K562 (cell line): Measurements from ENCODE around the gene LBX1. TPM values are rescaled to one million over a fixed set of nuclear protein-coding genes. Genes with fewer than 3 reads are reported as not detected.

ENCODE experiments used
- ATAC-seq: fragments of 200-7000 bp; cut with Tn5 transposase; 3 replicates; pipeline ENCODE4 v1.9.1; 2020; ENCODE audit warnings: moderate library complexity
- BruUV-seq: library from RNA; stranded (reverse); fragments of 400-500 nt; replicated peaks from 2 replicates; lab custom pipeline; 2021; lab: Mats Ljungman, UMichigan
- CTCF ChIA-PET: fragments of 300-600 bp; formaldehyde crosslinking; extraction: SDS; loops from one replicate; lab custom pipeline; 2021; ENCODE audit warnings: low intra/inter-chr PET ratio; lab: Yijun Ruan, JAX
- POLR2A ChIA-PET: fragments of 300-600, 350-650 bp; sonication (Branson Sonifier 250); formaldehyde crosslinking; extraction: SDS; loops from one replicate; lab custom pipeline; 2021; ENCODE audit warnings: antibody characterized with exemption, inconsistent platforms; lab: Yijun Ruan, JAX
- DNase-seq, 4 experiments: peaks; one replicate each; pipeline versions ENCODE4 v3.0.0 to v3.0.0-alpha.2; 2011 to 2018; ENCODE audit warnings: low spot score in 3 of 4, mixed read lengths in 3 of 4; ENCODE audit errors: extremely low read depth in 1 of 4
- FAIRE-seq: peaks from 2 replicates; lab custom pipeline; 2011; peaks lifted over from hg19 to GRCh38; lab: Jason Lieb, UNC
- H2AFZ ChIP-seq: 2 replicates; pipeline ENCODE4 v1.6.0; 2011; ENCODE audit warnings: low read depth, low read length, control low read depth, inconsistent platforms
- H3K27ac ChIP-seq: fragments of 200-600 bp; 3 replicates; pipeline ENCODE4 v1.8.0; 2011; ENCODE audit warnings: low read depth, mild to moderate bottlenecking, control low read depth, inconsistent platforms, low read length, moderate library complexity, mixed read lengths; ENCODE audit errors: extremely low read depth
- H3K27me3 ChIP-seq, 2 experiments: fragments of 300-600 bp in 1 of 2; 2 replicates in 1 of 2; 3 replicates in 1 of 2; pipeline versions ENCODE4 v1.6.0 to v1.8.0; 2011; ENCODE audit warnings: inconsistent platforms in 2 of 2, low read length in 2 of 2, mild to moderate bottlenecking in 1 of 2, mixed read lengths in 1 of 2, moderate library complexity in 1 of 2; ENCODE audit not compliant: control insufficient read depth in 2 of 2, insufficient read depth in 2 of 2
- H3K36me3 ChIP-seq: fragments of 300-600 bp; 3 replicates; pipeline ENCODE4 v1.8.0; 2011; ENCODE audit warnings: mild to moderate bottlenecking, low read length, inconsistent platforms; ENCODE audit not compliant: control insufficient read depth, insufficient read depth
- H3K4me1 ChIP-seq, 2 experiments: fragments of 200-600 bp in 1 of 2; replicated peaks in 1 of 2; 2 replicates in 1 of 2; 3 replicates in 1 of 2; pipeline versions ENCODE4 v1.5.1 to v1.8.0; 2011; ENCODE audit warnings: inconsistent platforms in 2 of 2, low read length in 2 of 2, mild to moderate bottlenecking in 1 of 2, mixed read lengths in 1 of 2, moderate library complexity in 1 of 2; ENCODE audit not compliant: control insufficient read depth in 2 of 2, insufficient read depth in 2 of 2
- H3K4me2 ChIP-seq: 2 replicates; pipeline ENCODE4 v1.6.1; 2011; ENCODE audit warnings: low read length, control low read depth, inconsistent platforms, mixed read lengths; ENCODE audit not compliant: insufficient read depth
- H3K4me3 ChIP-seq: fragments of 200-600 bp; sonication (generic), shearing (Covaris generic); 2 replicates; pipeline ENCODE4 v1.5.1; 2016; ENCODE audit warnings: control low read depth, inconsistent platforms
- H3K79me2 ChIP-seq: fragments of 200-600 bp; 3 replicates; pipeline ENCODE4 v1.8.0; 2011; ENCODE audit warnings: low read length, inconsistent platforms; ENCODE audit not compliant: control insufficient read depth, insufficient read depth
- H3K9ac ChIP-seq, 2 experiments: 2 replicates each; pipeline versions ENCODE4 v1.6.0 to v1.6.1; 2011; ENCODE audit warnings: low read depth in 2 of 2, low read length in 2 of 2, control low read depth in 1 of 2, inconsistent platforms in 1 of 2, mild to moderate bottlenecking in 1 of 2, mixed read lengths in 1 of 2; ENCODE audit not compliant: insufficient read depth in 1 of 2
- H3K9me1 ChIP-seq: one replicate; pipeline ENCODE4 v1.6.0; 2011; ENCODE audit warnings: inconsistent platforms, mild to moderate bottlenecking, low read length, moderate library complexity; ENCODE audit not compliant: control insufficient read depth, insufficient read depth
- H3K9me3 ChIP-seq: replicated peaks from 2 replicates; pipeline ENCODE4 v1.5.1; 2011; ENCODE audit warnings: low read depth, low read length, inconsistent platforms; ENCODE audit not compliant: control insufficient read depth, insufficient read depth
- H4K20me1 ChIP-seq: replicated peaks from 2 replicates; pipeline ENCODE4 v1.6.1; 2011; ENCODE audit warnings: low read length, inconsistent platforms, mixed read lengths; ENCODE audit not compliant: control insufficient read depth, insufficient read depth
- BRD9 ChIP-seq: fragments of 450-650 bp; IDR thresholded peaks from 2 replicates; pipeline ENCODE4 v1.6.1; 2018; ENCODE audit warnings: low read depth; ENCODE audit not compliant: partially characterized antibody
- CAMTA2 ChIP-seq: fragments of 250-450 bp; sonication (Bioruptor Pico); conservative IDR thresholded peaks from 2 replicates; pipeline ENCODE4 v1.5.1; 2022
- CBX2 ChIP-seq: fragments of 200-600 bp; sonication (generic); IDR thresholded peaks from one replicate; pipeline ENCODE4 v1.6.1; 2012; ENCODE audit warnings: mild to moderate bottlenecking, low read length, inconsistent platforms; ENCODE audit not compliant: insufficient read depth, poor library complexity, severe bottlenecking
- COPS2 ChIP-seq: fragments of 450-650 bp; conservative IDR thresholded peaks from 2 replicates; pipeline ENCODE4 v1.6.1; 2016; ENCODE audit warnings: mild to moderate bottlenecking, moderate library complexity
- HMG20A ChIP-seq: fragments of 450-650 bp; formaldehyde crosslinking; conservative IDR thresholded peaks from 2 replicates; pipeline ENCODE4 v1.4.0; 2020; ENCODE audit warnings: mild to moderate bottlenecking, mixed read lengths
- HOXB6 ChIP-seq: fragments of 250-450 bp; sonication (Bioruptor Pico); IDR thresholded peaks from 2 replicates; pipeline ENCODE4 v1.5.1; 2022; ENCODE audit warnings: mild to moderate bottlenecking, borderline replicate concordance
- NFIC ChIP-seq: fragments of 450-650 bp; IDR thresholded peaks from 2 replicates; pipeline ENCODE4 v1.6.1; 2017; ENCODE audit warnings: mild to moderate bottlenecking, inconsistent platforms
- PCBP1 ChIP-seq: fragments of 200-400 bp; formaldehyde crosslinking; IDR thresholded peaks from 2 replicates; pipeline ENCODE4 v1.6.1; 2018; ENCODE audit warnings: mild to moderate bottlenecking, low read depth, low read length; ENCODE audit not compliant: poor library complexity, severe bottlenecking
- SMAD3 ChIP-seq: fragments of 450-650 bp; formaldehyde crosslinking; conservative IDR thresholded peaks from 2 replicates; pipeline ENCODE4 v1.4.0; 2020; ENCODE audit warnings: mild to moderate bottlenecking
- SP2 ChIP-seq: IDR thresholded peaks from 2 replicates; pipeline ENCODE4 v1.6.1; 2011; ENCODE audit warnings: mild to moderate bottlenecking, low read depth, low read length, moderate library complexity; ENCODE audit not compliant: poor library complexity, severe bottlenecking; ENCODE audit errors: extremely low read depth
- TEAD2 ChIP-seq: fragments of 450-650 bp; IDR thresholded peaks from 2 replicates; pipeline ENCODE4 v1.6.1; 2016; ENCODE audit warnings: missing genetic modification characterization, control low read depth, missing compliant biosample characterization
- ZNF121 ChIP-seq: sonication (generic); formaldehyde crosslinking; conservative IDR thresholded peaks from 2 replicates; pipeline ENCODE4 v1.8.0; 2022; ENCODE audit warnings: missing genetic modification reagents
- ZNF695 ChIP-seq: fragments of 450-650 bp; formaldehyde crosslinking; IDR thresholded peaks from 2 replicates; pipeline ENCODE4 v1.4.0; 2020; ENCODE audit warnings: mild to moderate bottlenecking, moderate library complexity
- WGBS: fragments of 100-300 bp; shearing (Covaris generic); methylation state at CpG from one replicate; pipeline ENCODE4 v1.1.6; 2016; ENCODE audit warnings: low coverage, mixed read lengths; ENCODE audit not compliant: insufficient coverage; ENCODE audit errors: missing lambda C conversion rate; 5-methylcytosine and 5-hydroxymethylcytosine counted together
- in situ Hi-C: fragments of 300-500 bp; cut with MboI; formaldehyde crosslinking; loops from 4 replicates; pipeline ENCODE4 v1.15.0; 2018; ENCODE audit warnings: inconsistent platforms, mixed read lengths
- intact Hi-C: fragments of 100-400 bp; cut with micrococcal nuclease; formaldehyde crosslinking; loops from 2 replicates; pipeline ENCODE4 v1.14.2; 2022
- polyA plus RNA-seq, 8 experiments: library from polyadenylated mRNA; depleted of rRNA in 4 of 8; stranded (reverse) in 5 of 8; unstranded in 3 of 8; fragments of >200 nt; fragmentation: Nextera tagmentation in 2 of 8; fragmentation: Illumina TruSeq in 1 of 8; extraction: Ambion mirVana in 2 of 8; extraction: Trizol in 1 of 8; gene quantifications; 2 replicates each; pipeline versions ENCODE4 v1.2.1 to v1.2.3, GENCODE V29; 2011 to 2014; ENCODE audit warnings: inconsistent platforms in 1 of 8, missing spikeins in 1 of 8
- total RNA-seq, 7 experiments: library from RNA; depleted of rRNA in 6 of 7; stranded (reverse); fragments of >200 nt in 6 of 7; fragmentation: Illumina TruSeq in 2 of 7; extraction: Trizol in 2 of 7; gene quantifications; 2 replicates each; pipeline versions ENCODE4 v1.2.1 to v1.2.3, GENCODE V29; 2011 to 2021; ENCODE audit warnings: low replicate concordance in 1 of 7
- TF ChIP-seq, protein P1 (sequence below): fragments of 250-450 bp; sonication (Bioruptor Pico); IDR thresholded peaks from 2 replicates; pipeline ENCODE4 v1.4.0; 2020; ENCODE audit warnings: mild to moderate bottlenecking, moderate library complexity
- TF ChIP-seq, protein P2 (sequence below): fragments of 250-450 bp; sonication (Bioruptor Pico); IDR thresholded peaks from 2 replicates; pipeline ENCODE4 v1.6.1; 2021; ENCODE audit warnings: mild to moderate bottlenecking
- TF ChIP-seq, protein P3 (sequence below): fragments of 450-650 bp; formaldehyde crosslinking; IDR thresholded peaks from 2 replicates; pipeline ENCODE4 v1.4.0; 2020; ENCODE audit warnings: mild to moderate bottlenecking, moderate library complexity

Gene LBX1
- total and polyA plus RNA-seq, 9 of the 15 experiments (the other 6 are each of a cell fraction or from before 2014, with no cell fraction given), result not detected

DNA sequence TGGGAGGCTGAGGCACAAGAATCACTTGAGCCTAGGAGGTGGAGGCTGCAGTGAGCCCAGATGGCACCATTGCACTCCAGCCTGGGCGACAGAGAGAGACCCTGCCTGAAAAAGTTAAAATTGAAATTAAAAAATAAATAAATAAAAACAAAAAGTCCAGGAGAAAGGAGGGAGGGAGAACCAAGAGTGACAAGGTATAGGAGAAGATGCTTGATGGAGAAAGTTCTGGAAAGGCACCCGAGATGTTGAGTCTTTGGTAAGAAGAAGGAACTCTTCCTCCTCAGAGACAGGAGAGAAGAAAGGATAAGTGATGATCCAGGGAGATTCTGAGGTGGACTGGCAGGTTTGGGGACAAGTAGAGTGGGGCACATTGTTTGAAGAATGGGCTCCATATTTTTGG, 17.4 kb upstream of the LBX1 start (continued):
- TF ChIP-seq, protein P1, sequence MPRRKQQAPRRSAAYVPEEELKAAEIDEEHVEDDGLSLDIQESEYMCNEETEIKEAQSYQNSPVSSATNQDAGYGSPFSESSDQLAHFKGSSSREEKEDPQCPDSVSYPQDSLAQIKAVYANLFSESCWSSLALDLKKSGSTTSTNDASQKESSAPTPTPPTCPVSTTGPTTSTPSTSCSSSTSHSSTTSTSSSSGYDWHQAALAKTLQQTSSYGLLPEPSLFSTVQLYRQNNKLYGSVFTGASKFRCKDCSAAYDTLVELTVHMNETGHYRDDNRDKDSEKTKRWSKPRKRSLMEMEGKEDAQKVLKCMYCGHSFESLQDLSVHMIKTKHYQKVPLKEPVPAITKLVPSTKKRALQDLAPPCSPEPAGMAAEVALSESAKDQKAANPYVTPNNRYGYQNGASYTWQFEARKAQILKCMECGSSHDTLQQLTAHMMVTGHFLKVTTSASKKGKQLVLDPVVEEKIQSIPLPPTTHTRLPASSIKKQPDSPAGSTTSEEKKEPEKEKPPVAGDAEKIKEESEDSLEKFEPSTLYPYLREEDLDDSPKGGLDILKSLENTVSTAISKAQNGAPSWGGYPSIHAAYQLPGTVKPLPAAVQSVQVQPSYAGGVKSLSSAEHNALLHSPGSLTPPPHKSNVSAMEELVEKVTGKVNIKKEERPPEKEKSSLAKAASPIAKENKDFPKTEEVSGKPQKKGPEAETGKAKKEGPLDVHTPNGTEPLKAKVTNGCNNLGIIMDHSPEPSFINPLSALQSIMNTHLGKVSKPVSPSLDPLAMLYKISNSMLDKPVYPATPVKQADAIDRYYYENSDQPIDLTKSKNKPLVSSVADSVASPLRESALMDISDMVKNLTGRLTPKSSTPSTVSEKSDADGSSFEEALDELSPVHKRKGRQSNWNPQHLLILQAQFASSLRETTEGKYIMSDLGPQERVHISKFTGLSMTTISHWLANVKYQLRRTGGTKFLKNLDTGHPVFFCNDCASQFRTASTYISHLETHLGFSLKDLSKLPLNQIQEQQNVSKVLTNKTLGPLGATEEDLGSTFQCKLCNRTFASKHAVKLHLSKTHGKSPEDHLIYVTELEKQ (CRISPR knock-in tag), result no peak
- no peak for TF ChIP-seq COPS2
- TF ChIP-seq, protein P2, sequence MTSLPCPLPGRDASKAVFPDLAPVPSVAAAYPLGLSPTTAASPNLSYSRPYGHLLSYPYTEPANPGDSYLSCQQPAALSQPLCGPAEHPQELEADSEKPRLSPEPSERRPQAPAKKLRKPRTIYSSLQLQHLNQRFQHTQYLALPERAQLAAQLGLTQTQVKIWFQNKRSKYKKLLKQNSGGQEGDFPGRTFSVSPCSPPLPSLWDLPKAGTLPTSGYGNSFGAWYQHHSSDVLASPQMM (CRISPR knock-in tag), result no peak
- TF ChIP-seq ZNF121 (CRISPR knock-in tag), result no peak
- no peak for TF ChIP-seq PCBP1

DNA sequence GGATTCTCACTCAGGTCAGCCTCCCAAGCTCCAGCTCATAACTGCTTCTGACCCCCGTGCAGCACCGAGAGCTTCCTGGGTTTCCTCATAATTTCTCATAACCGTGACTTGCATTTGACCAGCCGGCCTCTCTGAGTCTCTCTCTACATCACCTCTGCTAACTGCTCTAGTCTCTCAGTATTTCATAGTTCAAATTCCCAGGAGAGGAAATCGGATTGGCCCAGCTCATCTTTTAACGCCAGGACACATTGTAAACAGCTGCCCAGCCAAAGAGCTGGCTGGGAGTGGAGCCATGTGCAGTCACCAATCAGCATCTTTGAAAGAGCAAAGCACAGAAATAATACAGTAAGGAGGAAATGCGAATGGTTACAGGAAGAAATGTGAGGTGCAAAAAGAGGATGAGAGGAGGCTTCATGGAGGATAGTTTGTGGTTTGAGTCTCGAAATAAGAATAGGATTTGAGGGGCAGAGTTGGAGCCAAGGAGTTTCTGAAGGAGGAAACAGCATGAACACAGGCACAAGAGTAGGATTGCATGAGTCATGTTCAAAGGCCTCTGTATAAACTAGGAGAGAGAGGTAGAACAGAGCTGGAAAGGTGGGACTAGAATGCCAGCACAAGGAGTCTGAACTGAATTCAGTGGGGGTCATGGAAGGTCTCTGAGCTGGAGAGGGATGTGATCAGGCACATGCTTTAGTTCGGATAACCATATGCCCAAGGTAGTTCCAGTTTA, 15.2 kb upstream of the LBX1 start:
- H3K9ac ChIP-seq, result no peak overlapping the region
- H3K4me2 ChIP-seq, result no peak overlapping the region
- no peaks in the 10 kb centered on the region for H3K36me3 ChIP-seq
- CTCF ChIA-PET, result no interaction called here
- H3K79me2 ChIP-seq, result no peaks in the 10 kb centered on the region
- peaks cover 7 to 49% of the 10 kb centered on the region in 2 experiments; a peak in 4 of 5 replicates for H3K27me3 ChIP-seq
- no peak for ATAC-seq
- no peaks in the 10 kb centered on the region for H3K9me3 ChIP-seq
- no peak overlapping the region for H2AFZ ChIP-seq
- H3K27ac ChIP-seq, result no peak overlapping the region
- no peaks in the 10 kb centered on the region for H3K9me1 ChIP-seq
- 0% methylated on average over 9 of the region's 9 CpGs for WGBS
- POLR2A ChIA-PET, result interaction anchor here (0.6 to 0.9 kb wide), 2 partner anchors 315 to 359 kb away, joined by 3 read pairs; no protein-coding TSS in a partner anchor
- in situ Hi-C loops (no loop called here), intact Hi-C loops (no loop called here)
- no peaks in the 10 kb centered on the region for H4K20me1 ChIP-seq
- no peak for FAIRE-seq
- no TSS peak for BruUV-seq
- no peak for DNase-seq
- H3K4me3 ChIP-seq, result no peak overlapping the region
- H3K4me1 ChIP-seq, result no peaks in the 10 kb centered on the region; a peak in 1 of 5 replicates
- TF ChIP-seq HMG20A (CRISPR knock-in tag) (no peak), CBX2 (no peak), SP2 (no peak), TEAD2 (tag) (no peak), BRD9 (no peak), CAMTA2 (no peak), HOXB6 (CRISPR knock-in tag) (no peak), ZNF695 (CRISPR knock-in tag) (no peak), SMAD3 (CRISPR knock-in tag) (no peak), NFIC (no peak)
- TF ChIP-seq, protein P3, sequence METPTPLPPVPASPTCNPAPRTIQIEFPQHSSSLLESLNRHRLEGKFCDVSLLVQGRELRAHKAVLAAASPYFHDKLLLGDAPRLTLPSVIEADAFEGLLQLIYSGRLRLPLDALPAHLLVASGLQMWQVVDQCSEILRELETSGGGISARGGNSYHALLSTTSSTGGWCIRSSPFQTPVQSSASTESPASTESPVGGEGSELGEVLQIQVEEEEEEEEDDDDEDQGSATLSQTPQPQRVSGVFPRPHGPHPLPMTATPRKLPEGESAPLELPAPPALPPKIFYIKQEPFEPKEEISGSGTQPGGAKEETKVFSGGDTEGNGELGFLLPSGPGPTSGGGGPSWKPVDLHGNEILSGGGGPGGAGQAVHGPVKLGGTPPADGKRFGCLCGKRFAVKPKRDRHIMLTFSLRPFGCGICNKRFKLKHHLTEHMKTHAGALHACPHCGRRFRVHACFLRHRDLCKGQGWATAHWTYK, result no peak
